HG03064 (cell line): ENCODE results near the gene IL20RB.

Source experiments
- ATAC-seq: cut with Tn5 transposase; IDR thresholded peaks from one replicate; pipeline ENCODE4 v1.9.1; 2021; ENCODE audit warnings: low read depth; ENCODE audit not compliant: unreplicated experiment

Gene IL20RB

GRCh38 chr3:137026701-137027100, 68.9 kb downstream of the IL20RB start:
- no peak for ATAC-seq

GRCh38 chr3:137032465-137033120, 74.8 kb downstream of the IL20RB start:
- peak; percentile 90 for ATAC-seq

GRCh38 chr3:137035631-137036030, 77.8 kb downstream of the IL20RB start:
- no peak for ATAC-seq

- no peak for ATAC-seq
These were observed 81.8 kb downstream of the IL20RB start for GRCh38 chr3:137039570-137039969.

DNA sequence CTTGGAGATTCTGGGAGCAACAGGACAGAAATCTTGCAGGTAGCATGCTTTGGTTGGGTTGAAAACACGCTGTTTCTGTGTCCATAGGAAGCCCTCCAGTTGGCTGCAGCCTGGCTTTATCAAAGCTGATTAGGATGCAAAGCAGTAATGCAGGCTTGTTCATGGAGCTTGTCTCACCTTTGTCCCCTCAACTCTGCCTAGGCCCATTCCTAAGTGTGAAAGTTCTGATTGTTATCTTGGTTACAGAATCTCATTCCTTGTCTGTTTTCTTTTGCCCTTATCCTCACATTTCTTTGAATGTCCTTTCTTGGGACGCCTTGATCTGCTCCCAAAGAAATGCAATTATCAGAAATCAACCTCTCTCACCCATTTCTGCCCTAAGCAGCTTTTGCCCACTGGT, 83.5 kb downstream of the IL20RB start:
- no peak for ATAC-seq

DNA sequence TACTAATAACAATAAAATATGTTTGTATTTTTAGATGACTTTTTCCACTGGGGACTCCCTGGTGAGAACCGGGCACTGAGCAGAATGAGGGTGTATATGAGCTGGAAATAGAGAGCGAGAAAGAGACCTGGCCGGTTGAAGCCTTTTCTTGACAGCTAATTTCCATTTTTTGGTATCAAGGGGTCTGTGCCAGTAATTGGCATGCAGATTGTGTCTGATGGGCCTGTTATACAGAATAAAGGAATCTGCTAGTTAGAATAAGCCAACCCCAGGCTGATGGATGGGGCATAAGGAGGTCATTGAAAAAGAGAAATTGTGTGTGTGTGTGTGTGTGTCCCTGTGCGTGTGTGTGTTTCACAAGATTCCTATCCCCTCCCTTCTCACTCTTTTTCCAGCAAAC, 83.9 kb downstream of the IL20RB start:
- no peak for ATAC-seq

GRCh38 chr3:137046747-137047146, 89.0 kb downstream of the IL20RB start:
- no peak for ATAC-seq

- ATAC-seq = no peak
These were observed 89.5 kb downstream of the IL20RB start for GRCh38 chr3:137047240-137047639.

DNA sequence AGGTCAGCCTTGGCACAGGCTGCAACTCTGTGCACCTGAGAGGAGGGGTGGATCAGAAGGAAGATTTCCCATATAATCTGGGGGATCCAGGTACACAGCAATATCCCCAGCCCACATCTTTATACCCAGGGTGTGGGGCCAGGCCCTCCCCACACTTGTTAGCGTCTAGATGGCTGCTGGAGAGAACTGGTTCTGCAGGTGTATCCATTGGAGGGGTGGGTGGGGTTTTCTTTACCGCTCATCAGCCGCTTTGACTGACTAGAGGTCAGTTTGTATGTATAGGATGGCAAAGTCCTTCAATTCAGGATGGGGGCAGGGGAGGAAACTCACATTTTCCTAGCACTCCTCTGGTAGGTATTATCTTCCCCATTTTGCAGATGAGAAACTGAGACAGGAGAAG, 92.5 kb downstream of the IL20RB start:
- no peak for ATAC-seq

DNA sequence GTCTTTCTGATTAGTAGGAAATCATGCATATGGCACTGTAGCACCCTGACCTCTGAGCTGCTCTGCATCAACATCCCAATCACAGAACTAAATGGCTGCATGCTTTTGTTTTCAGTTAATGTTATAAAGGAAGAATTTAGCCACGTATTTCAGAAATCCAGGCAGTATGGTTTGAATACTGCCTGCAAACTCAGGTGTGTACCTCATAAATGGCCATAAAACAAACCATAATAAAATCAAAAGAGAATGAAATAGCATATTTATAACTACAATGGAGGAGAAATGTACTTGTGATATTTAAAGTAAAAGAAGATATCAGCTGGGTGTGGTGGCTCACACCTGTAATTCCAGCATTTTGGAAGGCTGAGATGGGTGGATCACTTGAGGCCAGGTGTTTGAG, 94.5 kb downstream of the IL20RB start:
- ATAC-seq = no peak
